SK-N-SH (cell line): ENCODE data around the gene PCDH18. TPM values are rescaled to one million over a fixed set of nuclear protein-coding genes. Genes with fewer than 3 reads are reported as not detected.

Source experiments
- CHD2 ChIP-seq: fragments of 150-350 bp; IDR thresholded peaks from 2 replicates; pipeline ENCODE4 v1.6.1; 2018; ENCODE audit warnings: low read length; ENCODE audit not compliant: partially characterized antibody
- FOSL2 ChIP-seq: IDR thresholded peaks from 2 replicates; pipeline ENCODE4 v1.4.0; 2012; ENCODE audit warnings: low read depth, mild to moderate bottlenecking, moderate library complexity, borderline replicate concordance
- polyA plus RNA-seq, 3 experiments: library from polyadenylated mRNA; depleted of rRNA; stranded (reverse); fragments of >200 nt; gene quantifications; 2 replicates each; pipeline ENCODE4 v1.2.3, GENCODE V29; 2012
- TF ChIP-seq, protein P1 (sequence below): IDR thresholded peaks from 2 replicates; pipeline ENCODE4 v1.6.1; 2012; ENCODE audit warnings: mild to moderate bottlenecking, low read depth, low read length, moderate library complexity
- TF ChIP-seq, protein P2 (sequence below): IDR thresholded peaks from 2 replicates; pipeline ENCODE4; 2012

The PCDH18 gene
- polyA plus RNA-seq, 1 of the 3 experiments (the other 2 are of a cell fraction): 25.0 TPM

DNA sequence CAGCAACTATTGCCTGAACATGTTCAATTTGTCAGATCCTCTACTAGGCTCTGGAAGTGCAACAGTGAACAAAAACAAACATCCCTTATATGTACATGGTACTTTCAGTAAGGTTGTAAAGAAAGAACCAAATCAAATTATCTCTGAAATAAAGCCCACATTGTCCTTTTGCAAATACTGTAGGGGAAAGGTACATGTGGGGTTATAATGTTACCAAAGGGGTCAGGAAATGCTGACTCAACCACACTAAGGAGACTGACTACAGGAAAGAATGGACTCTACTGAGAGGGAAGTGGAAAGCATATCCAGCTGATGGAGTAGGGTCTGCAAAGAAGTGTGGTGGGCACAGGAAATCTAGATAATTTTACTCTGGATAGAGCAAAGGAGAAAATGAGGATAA is 61.5 kb downstream of the PCDH18 start (continued):
- TF ChIP-seq, protein P1, sequence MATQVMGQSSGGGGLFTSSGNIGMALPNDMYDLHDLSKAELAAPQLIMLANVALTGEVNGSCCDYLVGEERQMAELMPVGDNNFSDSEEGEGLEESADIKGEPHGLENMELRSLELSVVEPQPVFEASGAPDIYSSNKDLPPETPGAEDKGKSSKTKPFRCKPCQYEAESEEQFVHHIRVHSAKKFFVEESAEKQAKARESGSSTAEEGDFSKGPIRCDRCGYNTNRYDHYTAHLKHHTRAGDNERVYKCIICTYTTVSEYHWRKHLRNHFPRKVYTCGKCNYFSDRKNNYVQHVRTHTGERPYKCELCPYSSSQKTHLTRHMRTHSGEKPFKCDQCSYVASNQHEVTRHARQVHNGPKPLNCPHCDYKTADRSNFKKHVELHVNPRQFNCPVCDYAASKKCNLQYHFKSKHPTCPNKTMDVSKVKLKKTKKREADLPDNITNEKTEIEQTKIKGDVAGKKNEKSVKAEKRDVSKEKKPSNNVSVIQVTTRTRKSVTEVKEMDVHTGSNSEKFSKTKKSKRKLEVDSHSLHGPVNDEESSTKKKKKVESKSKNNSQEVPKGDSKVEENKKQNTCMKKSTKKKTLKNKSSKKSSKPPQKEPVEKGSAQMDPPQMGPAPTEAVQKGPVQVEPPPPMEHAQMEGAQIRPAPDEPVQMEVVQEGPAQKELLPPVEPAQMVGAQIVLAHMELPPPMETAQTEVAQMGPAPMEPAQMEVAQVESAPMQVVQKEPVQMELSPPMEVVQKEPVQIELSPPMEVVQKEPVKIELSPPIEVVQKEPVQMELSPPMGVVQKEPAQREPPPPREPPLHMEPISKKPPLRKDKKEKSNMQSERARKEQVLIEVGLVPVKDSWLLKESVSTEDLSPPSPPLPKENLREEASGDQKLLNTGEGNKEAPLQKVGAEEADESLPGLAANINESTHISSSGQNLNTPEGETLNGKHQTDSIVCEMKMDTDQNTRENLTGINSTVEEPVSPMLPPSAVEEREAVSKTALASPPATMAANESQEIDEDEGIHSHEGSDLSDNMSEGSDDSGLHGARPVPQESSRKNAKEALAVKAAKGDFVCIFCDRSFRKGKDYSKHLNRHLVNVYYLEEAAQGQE: no peak
- TF ChIP-seq CHD2 (no peak), FOSL2 (no peak)
- TF ChIP-seq, protein P2, sequence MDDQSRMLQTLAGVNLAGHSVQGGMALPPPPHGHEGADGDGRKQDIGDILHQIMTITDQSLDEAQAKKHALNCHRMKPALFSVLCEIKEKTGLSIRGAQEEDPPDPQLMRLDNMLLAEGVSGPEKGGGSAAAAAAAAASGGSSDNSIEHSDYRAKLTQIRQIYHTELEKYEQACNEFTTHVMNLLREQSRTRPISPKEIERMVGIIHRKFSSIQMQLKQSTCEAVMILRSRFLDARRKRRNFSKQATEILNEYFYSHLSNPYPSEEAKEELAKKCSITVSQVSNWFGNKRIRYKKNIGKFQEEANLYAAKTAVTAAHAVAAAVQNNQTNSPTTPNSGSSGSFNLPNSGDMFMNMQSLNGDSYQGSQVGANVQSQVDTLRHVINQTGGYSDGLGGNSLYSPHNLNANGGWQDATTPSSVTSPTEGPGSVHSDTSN: no peak
